ENCODE results near the gene MAP2K4.

MAP2K4 gene

DNA sequence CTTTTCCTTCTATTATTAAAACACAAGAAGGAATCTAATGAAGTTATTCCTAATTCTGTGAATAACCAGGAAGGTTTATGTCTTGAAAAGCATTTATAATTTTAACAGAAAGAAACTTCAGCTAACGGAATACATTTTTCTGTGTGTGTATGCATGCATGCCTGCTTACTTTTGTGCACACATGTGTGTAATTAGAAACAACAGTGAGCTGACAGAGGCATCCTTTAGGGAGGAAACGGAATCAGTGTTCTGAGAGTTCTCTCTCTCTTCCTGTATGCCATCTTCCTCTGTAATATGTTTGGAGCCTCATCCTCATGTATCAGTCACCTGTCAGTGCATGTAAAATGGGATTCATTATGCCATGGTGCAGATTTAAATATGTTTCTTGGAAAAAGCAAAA lies 107.0 kb downstream of the MAP2K4 start:
- Histone ChIP-seq H3K4me3 (ENCODE audit: low read depth, low read length, poor library complexity, severe bottlenecking) (no peak overlapping the region), H3K4me1 (ENCODE audit: insufficient read depth, low read length, severe bottlenecking) (no peaks in the 10 kb centered on the region), H3K9me2 (ENCODE audit: low read depth, low read length) (no peaks in the 10 kb centered on the region), H3K9me3 (ENCODE audit: low read length) (no peaks in the 10 kb centered on the region), H3K27me3 (ENCODE audit: insufficient read depth, low read length) (no peaks in the 10 kb centered on the region), H3K27ac (ENCODE audit: low read depth, low read length, poor library complexity, severe bottlenecking) (no peak overlapping the region), H3K79me2 (ENCODE audit: insufficient read depth, low read length) (no peaks in the 10 kb centered on the region), H2AFZ (ENCODE audit: low read length) (no peak overlapping the region), H3F3A (ENCODE audit: insufficient read depth, low read length) (no peaks in the 10 kb centered on the region), H3K9ac (ENCODE audit: low read length) (no peak overlapping the region), H3K36me3 (ENCODE audit: insufficient read depth, low read length) (peaks cover 57% of the 10 kb centered on the region), H3K4me2 (ENCODE audit: low read length) (no peak overlapping the region), H4K20me1 (ENCODE audit: insufficient read depth, low read length) (no peaks in the 10 kb centered on the region)
- TF ChIP-seq, protein P1, sequence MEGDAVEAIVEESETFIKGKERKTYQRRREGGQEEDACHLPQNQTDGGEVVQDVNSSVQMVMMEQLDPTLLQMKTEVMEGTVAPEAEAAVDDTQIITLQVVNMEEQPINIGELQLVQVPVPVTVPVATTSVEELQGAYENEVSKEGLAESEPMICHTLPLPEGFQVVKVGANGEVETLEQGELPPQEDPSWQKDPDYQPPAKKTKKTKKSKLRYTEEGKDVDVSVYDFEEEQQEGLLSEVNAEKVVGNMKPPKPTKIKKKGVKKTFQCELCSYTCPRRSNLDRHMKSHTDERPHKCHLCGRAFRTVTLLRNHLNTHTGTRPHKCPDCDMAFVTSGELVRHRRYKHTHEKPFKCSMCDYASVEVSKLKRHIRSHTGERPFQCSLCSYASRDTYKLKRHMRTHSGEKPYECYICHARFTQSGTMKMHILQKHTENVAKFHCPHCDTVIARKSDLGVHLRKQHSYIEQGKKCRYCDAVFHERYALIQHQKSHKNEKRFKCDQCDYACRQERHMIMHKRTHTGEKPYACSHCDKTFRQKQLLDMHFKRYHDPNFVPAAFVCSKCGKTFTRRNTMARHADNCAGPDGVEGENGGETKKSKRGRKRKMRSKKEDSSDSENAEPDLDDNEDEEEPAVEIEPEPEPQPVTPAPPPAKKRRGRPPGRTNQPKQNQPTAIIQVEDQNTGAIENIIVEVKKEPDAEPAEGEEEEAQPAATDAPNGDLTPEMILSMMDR (IDR thresholded peaks at IDR 0.05; ENCODE audit: low read length) = no peak
- no peak for TF ChIP-seq EZH2 (IDR thresholded peaks at IDR 0.05; ENCODE audit: borderline replicate concordance, low read length)

DNA sequence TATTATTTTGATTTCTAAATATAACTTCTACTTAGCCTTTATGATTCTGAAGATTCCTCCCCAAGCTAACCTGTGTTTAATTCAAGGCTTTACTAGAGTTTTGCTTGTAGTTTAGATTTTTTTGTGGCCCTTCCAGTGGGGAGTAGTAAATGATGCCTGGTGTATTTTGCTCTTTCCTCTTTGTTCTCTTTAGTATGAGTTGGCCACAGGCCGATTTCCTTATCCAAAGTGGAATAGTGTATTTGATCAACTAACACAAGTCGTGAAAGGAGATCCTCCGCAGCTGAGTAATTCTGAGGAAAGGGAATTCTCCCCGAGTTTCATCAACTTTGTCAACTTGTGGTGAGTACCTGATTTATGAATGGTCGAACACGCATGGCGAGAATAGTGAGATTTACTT lies 108.3 kb downstream of the MAP2K4 start:
- no peaks in the 10 kb centered on the region for H3K9me2 ChIP-seq (ENCODE audit: low read depth, low read length)
- H3K4me2 ChIP-seq (ENCODE audit: low read length) = no peak overlapping the region
- no peak overlapping the region for H3K27ac ChIP-seq (ENCODE audit: low read depth, low read length, poor library complexity, severe bottlenecking)
- H4K20me1 ChIP-seq (ENCODE audit: insufficient read depth, low read length) = no peaks in the 10 kb centered on the region
- no peaks in the 10 kb centered on the region for H3K9me3 ChIP-seq (ENCODE audit: low read length)
- no peak for TF ChIP-seq EZH2 (IDR thresholded peaks at IDR 0.05; ENCODE audit: borderline replicate concordance, low read length)
- TF ChIP-seq, protein P1 (IDR thresholded peaks at IDR 0.05; ENCODE audit: low read length) = no peak
- H3K4me1 ChIP-seq (ENCODE audit: insufficient read depth, low read length, severe bottlenecking) = no peaks in the 10 kb centered on the region
- no peak overlapping the region for H3K9ac ChIP-seq (ENCODE audit: low read length)
- H3K79me2 ChIP-seq (ENCODE audit: insufficient read depth, low read length) = no peaks in the 10 kb centered on the region
- peaks cover 57% of the 10 kb centered on the region for H3K36me3 ChIP-seq (ENCODE audit: insufficient read depth, low read length)
- H3K4me3 ChIP-seq (ENCODE audit: low read depth, low read length, poor library complexity, severe bottlenecking) = no peak overlapping the region
- H3F3A ChIP-seq (ENCODE audit: insufficient read depth, low read length) = no peaks in the 10 kb centered on the region
- no peak overlapping the region for H2AFZ ChIP-seq (ENCODE audit: low read length)
- no peaks in the 10 kb centered on the region for H3K27me3 ChIP-seq (ENCODE audit: insufficient read depth, low read length)

DNA sequence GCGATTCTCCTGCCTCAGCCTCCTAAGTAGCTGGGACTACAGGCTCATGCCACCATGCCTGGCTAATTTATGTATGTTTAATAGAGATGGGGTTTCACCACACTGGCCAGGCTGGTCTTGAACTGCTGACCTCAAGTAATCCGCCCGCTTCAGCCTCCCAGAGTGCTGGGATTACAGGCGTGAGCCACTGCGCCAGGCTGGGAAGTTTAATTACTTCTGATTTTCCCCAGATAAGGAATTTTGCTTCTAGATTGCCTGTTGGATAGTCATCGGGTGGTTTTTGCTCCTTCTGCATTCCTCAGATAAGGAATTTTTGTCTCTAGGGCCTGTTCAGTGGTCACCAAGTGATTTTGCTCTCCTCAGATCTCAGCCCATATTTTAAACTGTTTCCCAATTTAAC lies 112.5 kb downstream of the MAP2K4 start:
- no peaks in the 10 kb centered on the region for H3K79me2 ChIP-seq (ENCODE audit: insufficient read depth, low read length)
- no peak overlapping the region for H3K4me2 ChIP-seq (ENCODE audit: low read length)
- no peaks in the 10 kb centered on the region for H3K27me3 ChIP-seq (ENCODE audit: insufficient read depth, low read length)
- H3F3A ChIP-seq (ENCODE audit: insufficient read depth, low read length) = no peaks in the 10 kb centered on the region
- no peak overlapping the region for H3K9ac ChIP-seq (ENCODE audit: low read length)
- no peaks in the 10 kb centered on the region for H3K9me2 ChIP-seq (ENCODE audit: low read depth, low read length)
- no peak for TF ChIP-seq EZH2 (IDR thresholded peaks at IDR 0.05; ENCODE audit: borderline replicate concordance, low read length)
- TF ChIP-seq, protein P1 (IDR thresholded peaks at IDR 0.05; ENCODE audit: low read length) = no peak
- H2AFZ ChIP-seq (ENCODE audit: low read length) = no peak overlapping the region
- H3K4me1 ChIP-seq (ENCODE audit: insufficient read depth, low read length, severe bottlenecking) = no peaks in the 10 kb centered on the region
- H4K20me1 ChIP-seq (ENCODE audit: insufficient read depth, low read length) = no peaks in the 10 kb centered on the region
- H3K9me3 ChIP-seq (ENCODE audit: low read length) = peaks cover 5% of the 10 kb centered on the region; the same call in 1 of the 2 replicates
- peaks cover 34% of the 10 kb centered on the region for H3K36me3 ChIP-seq (ENCODE audit: insufficient read depth, low read length)
- H3K27ac ChIP-seq (ENCODE audit: low read depth, low read length, poor library complexity, severe bottlenecking) = no peak overlapping the region
- no peak overlapping the region for H3K4me3 ChIP-seq (ENCODE audit: low read depth, low read length, poor library complexity, severe bottlenecking)

Data from OCI-LY1 (cell line).